GM12878 (cell line): ENCODE measurements around the gene GRK5. TPM values are rescaled to one million over a fixed set of nuclear protein-coding genes. Genes with fewer than 3 reads are reported as not detected.

Source experiments
- ATAC-seq: fragments of 200-7000 bp; cut with Tn5 transposase; 3 replicates; pipeline ENCODE4 v1.9.1; 2020; ENCODE audit warnings: mild to moderate bottlenecking, moderate library complexity
- BruUV-seq: library from RNA; stranded (reverse); fragments of 400-500 nt; replicated peaks from 2 replicates; lab custom pipeline; 2021; lab: Mats Ljungman, UMichigan
- CTCF ChIA-PET: fragments of 300-600 bp; sonication (Branson Sonifier 250); formaldehyde crosslinking; extraction: SDS; loops from one replicate; lab custom pipeline; 2021; ENCODE audit warnings: inconsistent platforms; lab: Yijun Ruan, JAX
- POLR2A ChIA-PET: fragments of 350-600 bp; formaldehyde crosslinking; extraction: SDS; loops from one replicate; lab custom pipeline; 2021; ENCODE audit warnings: inconsistent platforms; lab: Charles Lee
- RAD21 ChIA-PET: fragments of 300-600 bp; sonication (Branson Sonifier 250); formaldehyde crosslinking; loops from one replicate; lab custom pipeline; 2023; ENCODE audit warnings: antibody characterized with exemption; ENCODE audit not compliant: unreplicated experiment; lab: Charles Lee
- SMC1A ChIA-PET: fragments of 300-600 bp; sonication (Branson Sonifier 250); formaldehyde crosslinking; loops from one replicate; lab custom pipeline; 2023; ENCODE audit not compliant: unreplicated experiment, uncharacterized antibody; lab: Charles Lee
- DNase-seq: peaks from one replicate; pipeline ENCODE4 v3.0.0-alpha.2; 2011; ENCODE audit warnings: low read depth, low spot score
- FAIRE-seq: peaks from 3 replicates; lab custom pipeline; 2011; peaks lifted over from hg19 to GRCh38; lab: Jason Lieb, UNC
- H2AFZ ChIP-seq: 2 replicates; pipeline ENCODE4 v1.6.0; 2011; ENCODE audit warnings: low read depth, low read length, control low read depth; ENCODE audit not compliant: control insufficient read depth
- H3K27ac ChIP-seq: 2 replicates; pipeline ENCODE4 v1.5.1; 2011; ENCODE audit warnings: control low read depth; ENCODE audit not compliant: control insufficient read depth, insufficient read depth
- H3K27me3 ChIP-seq, 2 experiments: replicated peaks in 1 of 2; 2 replicates each; pipeline versions ENCODE4 v1.6.0 to v1.6.1; 2011; ENCODE audit warnings: low read length in 1 of 2; ENCODE audit not compliant: control insufficient read depth in 2 of 2, insufficient read depth in 2 of 2
- H3K36me3 ChIP-seq, 2 experiments: 2 replicates each; pipeline ENCODE4 v1.5.1; 2011; ENCODE audit warnings: low read length in 1 of 2; ENCODE audit not compliant: control insufficient read depth in 2 of 2, insufficient read depth in 2 of 2
- H3K4me1 ChIP-seq: 2 replicates; pipeline ENCODE4 v1.6.1; 2011; ENCODE audit warnings: mild to moderate bottlenecking, low read length, moderate library complexity, mixed read lengths; ENCODE audit not compliant: control insufficient read depth, insufficient read depth
- H3K4me2 ChIP-seq: 2 replicates; pipeline ENCODE4 v1.6.0; 2011; ENCODE audit warnings: control low read depth; ENCODE audit not compliant: control insufficient read depth, insufficient read depth
- H3K4me3 ChIP-seq: fragments of 200-600 bp; sonication (generic); 2 replicates; pipeline ENCODE4 v1.5.1; 2016
- H3K79me2 ChIP-seq: 2 replicates; pipeline ENCODE4 v1.6.0; 2011; ENCODE audit warnings: low read length; ENCODE audit not compliant: control insufficient read depth, insufficient read depth
- H3K9ac ChIP-seq: 2 replicates; pipeline ENCODE4 v1.8.0; 2011; ENCODE audit warnings: low read length, control low read depth, mixed read lengths; ENCODE audit not compliant: control insufficient read depth, insufficient read depth
- H3K9me3 ChIP-seq: replicated peaks from 3 replicates; pipeline ENCODE4 v1.5.1; 2011; ENCODE audit warnings: mild to moderate bottlenecking, low read length; ENCODE audit not compliant: control insufficient read depth, insufficient read depth
- H4K20me1 ChIP-seq: 2 replicates; pipeline ENCODE4 v1.6.0; 2011; ENCODE audit not compliant: control insufficient read depth, insufficient read depth
- CREM ChIP-seq: IDR thresholded peaks from 2 replicates; pipeline ENCODE4 v1.6.1; 2014; ENCODE audit warnings: antibody characterized with exemption, low read depth
- KDM1A ChIP-seq: fragments of 200-600 bp; sonication (generic); IDR thresholded peaks from 2 replicates; pipeline ENCODE4 v1.6.1; 2016; ENCODE audit warnings: borderline replicate concordance
- MTA3 ChIP-seq: IDR thresholded peaks from 2 replicates; pipeline ENCODE4 v1.6.1; 2012; ENCODE audit warnings: low read length, inconsistent platforms, borderline replicate concordance
- POLR2AphosphoS5 ChIP-seq: IDR thresholded peaks from 2 replicates; pipeline ENCODE4 v1.6.1; 2011; ENCODE audit warnings: mild to moderate bottlenecking, low read length, inconsistent platforms
- SIX5 ChIP-seq: IDR thresholded peaks from 2 replicates; pipeline ENCODE4 v1.6.1; 2011; ENCODE audit warnings: mild to moderate bottlenecking, low read depth, low read length, moderate library complexity; ENCODE audit not compliant: severe bottlenecking
- SMC3 ChIP-seq: IDR thresholded peaks from 2 replicates; pipeline ENCODE4 v1.6.1; 2011; ENCODE audit warnings: low read length, improper control_type of control experiment, borderline replicate concordance
- WGBS: methylation state at CpG from one replicate; pipeline ENCODE4 v1.1.6; 2016; ENCODE audit warnings: low lambda C conversion rate; ENCODE audit not compliant: insufficient replicate concordance, insufficient coverage; ENCODE audit errors: missing lambda C conversion rate; 5-methylcytosine and 5-hydroxymethylcytosine counted together
- in situ Hi-C: fragments of 300-500 bp; cut with MboI; formaldehyde crosslinking; loops from 9 replicates; pipeline ENCODE4 v1.14.3; 2018; ENCODE audit warnings: mixed read lengths
- intact Hi-C: fragments of 100-400 bp; cut with micrococcal nuclease; formaldehyde crosslinking; loops from one replicate; pipeline ENCODE4 v1.14.2; 2022; ENCODE audit not compliant: unreplicated experiment
- polyA plus RNA-seq, 11 experiments: library from polyadenylated mRNA; depleted of rRNA in 4 of 11; unstranded in 6 of 11; stranded (reverse) in 5 of 11; fragments of >200 nt; fragmentation: Nextera tagmentation in 4 of 11; fragmentation: Illumina TruSeq in 1 of 11; extraction: Ambion mirVana in 4 of 11; extraction: Trizol in 1 of 11; gene quantifications; 1 replicate in 1 of 11; 2 replicates in 10 of 11; pipeline versions ENCODE4 v1.2.1 to v1.2.3, GENCODE V29; 2011 to 2016; ENCODE audit warnings: inconsistent platforms in 2 of 11, missing spikeins in 2 of 11, low read depth in 1 of 11
- total RNA-seq, 4 experiments: library from RNA; depleted of rRNA in 3 of 4; stranded (reverse); fragments of >200 nt in 3 of 4; fragmentation: Illumina TruSeq in 1 of 4; extraction: Trizol in 1 of 4; gene quantifications; 2 replicates each; pipeline versions ENCODE4 v1.2.1 to v1.2.3, GENCODE V29; 2013 to 2021

Gene GRK5
- total and polyA plus RNA-seq, 10 of the 15 experiments (the other 5 are each of a cell fraction or from before 2014, with no cell fraction given): 0.11 to 22.1 (median 10.0) TPM

- Histone ChIP-seq H3K79me2 (no peaks in the 10 kb centered on the region), H3K27ac (no peak overlapping the region), H4K20me1 (no peaks in the 10 kb centered on the region), H3K4me1 (peaks cover 14% of the 10 kb centered on the region), H3K4me3 (no peak overlapping the region), H3K9ac (no peak overlapping the region), H3K9me3 (no peaks in the 10 kb centered on the region), H3K4me2 (no peak overlapping the region), H2AFZ (no peak overlapping the region), H3K27me3 (no peaks in the 10 kb centered on the region), H3K36me3 (peaks cover 0 to 6% of the 10 kb centered on the region in 2 experiments; a peak in 1 of 4 replicates)
- RAD21 ChIA-PET: interaction anchor here (0.7 to 3.8 kb wide), 10 partner anchors 44 to 256 kb away, joined by 3 to 42 read pairs (median 5); partner anchors contain the start of gene GRK5
- POLR2A ChIA-PET: interaction anchor here (0.6 kb wide), 1 partner anchor 343 kb away, joined by 3 read pairs; no protein-coding TSS in a partner anchor
- CTCF ChIA-PET: interaction anchor here (1.0 to 6.5 kb wide), 24 partner anchors 11 to 359 kb away, joined by 3 to 89 read pairs (median 4); partner anchors contain the start of genes GRK5 and RGS10
- ATAC-seq: no peak
- DNase-seq: no peak
- in situ Hi-C loops: no loop called here
- FAIRE-seq: no peak
- SMC1A ChIA-PET: interaction anchor here (0.8 to 3.9 kb wide), 11 partner anchors 26 to 247 kb away, joined by 3 to 27 read pairs (median 3); partner anchors contain the start of gene GRK5
- WGBS: 78% methylated on average over 5 of the region's 5 CpGs
- TF ChIP-seq SMC3: no peak
- TF ChIP-seq POLR2AphosphoS5: no peak
- no peak for TF ChIP-seq SIX5
- no peak for TF ChIP-seq KDM1A
- no peak for TF ChIP-seq CREM
- no peak for TF ChIP-seq MTA3
- BruUV-seq: no TSS peak
- intact Hi-C loops: loop anchor here (1.0 to 5.0 kb wide), 4 partner anchors 43 to 247 kb away; partner anchors contain the start of gene RGS10
These were observed 238.6 kb downstream of the GRK5 start for GRCh38 chr10:119445935-119446317.
